HG02610 (cell line): ENCODE measurements around the gene KATNIP.

Source experiments
- ATAC-seq: cut with Tn5 transposase; IDR thresholded peaks from one replicate; pipeline ENCODE4 v1.9.1; 2021; ENCODE audit warnings: mild to moderate bottlenecking, moderate library complexity; ENCODE audit not compliant: unreplicated experiment

The KATNIP gene

GRCh38 chr16:27576729-27577128, 26.8 kb downstream of the KATNIP start:
- no peak for ATAC-seq

- ATAC-seq: peak; percentile 16
Measured at GRCh38 chr16:27579087-27579980, 29.4 kb downstream of the KATNIP start.

DNA sequence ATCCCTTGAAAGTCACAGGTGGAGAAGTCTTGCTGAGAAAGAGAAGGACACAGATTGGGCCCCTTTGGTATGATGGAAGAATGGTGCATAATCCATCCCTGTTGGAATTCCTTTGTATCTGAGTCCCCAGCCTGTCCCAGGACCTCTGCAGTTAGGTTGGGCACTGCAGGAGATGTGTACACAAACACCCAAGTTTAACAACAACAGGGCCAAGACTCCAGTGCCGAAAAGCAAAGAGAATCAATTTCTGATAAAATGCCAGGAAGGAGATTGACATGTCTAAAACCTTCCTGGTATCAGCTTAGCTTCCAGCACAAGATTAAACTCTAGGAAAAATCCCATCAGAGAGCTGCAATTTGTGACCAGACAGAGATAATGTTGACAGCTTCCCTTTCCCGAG, 32.9 kb downstream of the KATNIP start:
- ATAC-seq: no peak

DNA sequence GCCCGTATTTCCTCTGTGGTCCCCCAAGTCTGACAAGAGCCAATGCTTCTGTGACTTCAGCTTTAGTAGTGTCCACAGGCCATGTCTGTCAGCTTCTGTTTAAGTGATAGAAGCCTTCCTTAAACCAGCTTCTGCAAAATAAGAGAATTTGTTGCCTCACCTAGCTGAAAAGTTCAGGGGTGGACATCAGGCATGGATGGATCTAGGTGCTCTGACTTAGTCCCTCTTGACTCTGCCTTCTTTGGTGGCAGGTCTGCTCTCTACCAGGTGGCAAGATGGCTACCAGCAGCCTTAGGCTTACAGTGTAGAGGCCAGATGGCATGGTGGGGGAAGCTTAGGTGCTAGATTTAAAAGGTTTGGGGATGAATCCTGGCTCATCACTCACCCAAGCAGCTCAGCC, 33.7 kb downstream of the KATNIP start:
- ATAC-seq: no peak

GRCh38 chr16:27585200-27585599, 35.3 kb downstream of the KATNIP start:
- ATAC-seq: no peak

DNA sequence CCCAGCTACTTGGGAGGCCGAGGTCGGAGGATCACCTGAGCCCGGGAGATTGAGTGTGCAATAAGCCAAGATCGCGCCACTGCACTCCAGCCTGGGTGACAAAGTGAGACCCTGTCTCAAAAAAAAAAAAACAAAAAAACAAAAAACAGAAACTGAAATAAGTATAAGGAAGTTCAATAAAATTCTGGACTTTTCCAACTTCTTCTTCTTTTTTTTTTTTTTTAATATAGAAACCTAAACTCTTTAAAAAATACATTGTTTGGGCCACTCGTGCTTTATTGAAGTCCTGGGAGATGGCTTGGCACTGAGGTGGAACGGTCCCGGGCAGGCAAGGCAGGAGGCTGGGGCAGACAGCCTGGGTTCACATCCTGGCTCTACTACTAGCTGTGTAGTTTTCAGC, 36.8 kb downstream of the KATNIP start:
- no peak for ATAC-seq

DNA sequence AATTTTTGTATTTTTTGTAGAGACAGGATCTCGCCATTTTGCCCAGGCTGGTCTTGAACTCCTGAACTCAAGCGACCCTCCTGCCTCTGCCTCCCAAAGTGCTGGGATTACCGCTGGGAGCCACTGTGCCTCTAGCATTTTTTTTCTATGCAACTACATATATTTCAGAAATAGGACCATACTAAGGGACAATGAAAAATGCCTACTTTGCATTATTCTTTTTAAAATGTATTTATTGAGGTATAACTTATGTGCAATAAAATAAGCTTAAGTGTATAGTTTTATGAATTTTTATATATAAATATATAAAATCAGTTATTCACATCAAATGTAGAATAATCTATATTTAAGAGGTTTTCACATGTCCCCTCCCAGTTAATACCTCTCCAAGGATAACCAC, 38.1 kb downstream of the KATNIP start:
- no peak for ATAC-seq

GRCh38 chr16:27591837-27592236, 41.9 kb downstream of the KATNIP start:
- no peak for ATAC-seq

DNA sequence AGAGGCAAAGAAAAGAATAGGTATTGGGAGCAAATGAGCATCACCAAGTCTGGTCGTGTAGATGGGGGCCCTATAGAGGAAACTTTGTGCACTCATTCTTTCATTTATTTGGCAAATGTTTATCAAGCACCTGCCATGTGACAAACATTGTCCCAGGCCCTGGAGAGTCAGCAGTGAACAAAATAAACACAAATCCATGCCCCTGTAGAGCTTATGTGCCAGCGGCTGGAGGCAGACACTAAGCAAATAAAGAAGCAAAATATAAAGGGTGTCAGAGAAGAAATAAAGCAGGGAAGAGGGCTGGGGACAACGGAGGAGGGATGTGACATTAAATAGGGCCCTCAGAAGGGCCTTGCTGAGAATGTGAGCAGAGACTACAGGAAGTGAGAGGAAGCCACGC, 45.5 kb downstream of the KATNIP start:
- no peak for ATAC-seq

DNA sequence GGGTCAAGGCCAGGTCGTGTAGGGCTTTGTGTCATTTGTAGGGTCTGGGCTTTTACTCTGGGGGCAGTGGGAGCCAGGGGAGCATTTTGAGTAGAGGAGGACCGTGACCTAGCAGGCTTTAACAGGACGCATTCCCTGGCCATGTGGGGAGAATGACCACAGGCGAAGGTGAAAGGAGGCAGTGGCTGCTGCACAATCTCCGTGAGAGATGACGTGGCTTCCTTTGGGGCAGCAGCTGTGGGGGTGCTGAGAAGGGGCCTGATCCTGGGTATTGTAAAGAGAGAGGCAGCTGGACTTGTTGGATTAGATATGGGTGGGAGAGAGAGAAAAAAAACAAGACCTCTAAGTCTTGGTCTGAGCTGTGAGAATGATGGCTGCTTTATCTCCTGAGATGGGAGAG, 46.0 kb downstream of the KATNIP start:
- no peak for ATAC-seq

GRCh38 chr16:27596411-27596810, 46.5 kb downstream of the KATNIP start:
- ATAC-seq: no peak

- ATAC-seq: no peak
Measured at GRCh38 chr16:27597361-27597760, 47.4 kb downstream of the KATNIP start.

- no peak for ATAC-seq
Measured at GRCh38 chr16:27598220-27598619, 48.3 kb downstream of the KATNIP start.

GRCh38 chr16:27598931-27599565, 49.1 kb downstream of the KATNIP start:
- ATAC-seq: no peak

- no peak for ATAC-seq
Measured at GRCh38 chr16:27599606-27600005, 49.7 kb downstream of the KATNIP start.
